WTC11 (cell line): Measurements from ENCODE around the gene NPSR1. TPM values are rescaled to one million over a fixed set of nuclear protein-coding genes. Genes with fewer than 3 reads are reported as not detected.
"Not testable (repeated sequence)": the region's sequence is repeated elsewhere in the genome, so short reads cannot be mapped to it uniquely, and the experiment has no call there.

Experiments used
- ATAC-seq: fragments of 200-7000 bp; cut with Tn5 transposase; 2 replicates; pipeline ENCODE4 v1.10.0; 2021; ENCODE audit warnings: mild to moderate bottlenecking, moderate library complexity
- CTCF ChIA-PET: fragments of 300-600 bp; sonication (Branson Sonifier 250); formaldehyde crosslinking; loops from one replicate; lab custom pipeline; 2021; ENCODE audit warnings: antibody characterized with exemption; lab: Charles Lee
- POLR2A ChIA-PET: fragments of 350-600 bp; sonication (Branson Sonifier 250); formaldehyde crosslinking; loops from one replicate; lab custom pipeline; 2021; ENCODE audit warnings: antibody characterized with exemption; lab: Charles Lee
- DNase-seq: peaks from one replicate; pipeline ENCODE4 v3.0.0; 2021; ENCODE audit warnings: low spot score
- H3K27ac Mint-ChIP-seq: 2 replicates; pipeline ENCODE4 v1.8.0; 2021; ENCODE audit warnings: mixed read lengths
- H3K27me3 Mint-ChIP-seq: 2 replicates; pipeline ENCODE4 v1.8.0; 2021; ENCODE audit warnings: low read depth, mild to moderate bottlenecking, moderate library complexity, mixed read lengths
- H3K36me3 Mint-ChIP-seq: 2 replicates; pipeline ENCODE4 v1.8.0; 2021; ENCODE audit warnings: mixed read lengths
- H3K4me1 Mint-ChIP-seq: 2 replicates; pipeline ENCODE4 v1.8.0; 2022; ENCODE audit warnings: mixed read lengths
- H3K4me3 Mint-ChIP-seq: 2 replicates; pipeline ENCODE4 v1.8.0; 2021; ENCODE audit warnings: mild to moderate bottlenecking, moderate library complexity, mixed read lengths
- H3K9me3 Mint-ChIP-seq: 2 replicates; pipeline ENCODE4 v1.8.0; 2021; ENCODE audit warnings: mixed read lengths
- EMX1 ChIP-seq: fragments of 250-450 bp; sonication (Bioruptor Pico); IDR thresholded peaks from 2 replicates; pipeline ENCODE4 v1.8.0; 2021; ENCODE audit warnings: mild to moderate bottlenecking
- ESRRA ChIP-seq: sonication (generic); formaldehyde crosslinking; IDR thresholded peaks from 2 replicates; pipeline ENCODE4 v1.8.1; 2022; ENCODE audit warnings: mild to moderate bottlenecking, missing genetic modification reagents, borderline replicate concordance
- FOXK1 ChIP-seq: sonication (generic); formaldehyde crosslinking; IDR thresholded peaks from 2 replicates; pipeline ENCODE4 v1.8.0; 2022; ENCODE audit warnings: mild to moderate bottlenecking, moderate library complexity, missing genetic modification reagents
- GRHL2 ChIP-seq: fragments of 250-450 bp; sonication (Bioruptor Pico); IDR thresholded peaks from 2 replicates; pipeline ENCODE4 v1.8.0; 2022; ENCODE audit warnings: mild to moderate bottlenecking, moderate library complexity; ENCODE audit not compliant: insufficient replicate concordance, severe bottlenecking
- HMGA2 ChIP-seq: fragments of 250-450 bp; sonication (Bioruptor Pico); IDR thresholded peaks from 2 replicates; pipeline ENCODE4 v1.4.0; 2021; ENCODE audit warnings: mild to moderate bottlenecking, moderate library complexity
- MXD4 ChIP-seq: fragments of 250-450 bp; sonication (Bioruptor Pico); IDR thresholded peaks from 2 replicates; pipeline ENCODE4 v1.8.0; 2021; ENCODE audit warnings: mild to moderate bottlenecking, moderate library complexity, borderline replicate concordance
- NFYB ChIP-seq: sonication (generic); formaldehyde crosslinking; conservative IDR thresholded peaks from 2 replicates; pipeline ENCODE4 v1.8.0; 2022; ENCODE audit warnings: low read depth, missing genetic modification reagents
- NR2C2 ChIP-seq: sonication (generic); formaldehyde crosslinking; IDR thresholded peaks from 2 replicates; pipeline ENCODE4 v1.8.0; 2022; ENCODE audit warnings: mild to moderate bottlenecking, missing genetic modification reagents
- NR3C1 ChIP-seq: sonication (generic); formaldehyde crosslinking; conservative IDR thresholded peaks from 2 replicates; pipeline ENCODE4 v1.8.1; 2023; ENCODE audit warnings: low read depth, mild to moderate bottlenecking, missing genetic modification reagents
- PRRX2 ChIP-seq: fragments of 250-450 bp; sonication (Bioruptor Pico); IDR thresholded peaks from 2 replicates; pipeline ENCODE4 v1.8.0; 2021; ENCODE audit warnings: mild to moderate bottlenecking
- SP1 ChIP-seq: sonication (generic); formaldehyde crosslinking; conservative IDR thresholded peaks from 2 replicates; pipeline ENCODE4 v1.8.1; 2022; ENCODE audit warnings: missing genetic modification reagents
- total RNA-seq: library from RNA; stranded (reverse); gene quantifications from 3 replicates; pipeline ENCODE4 v1.2.3, GENCODE V29; 2021
- TF ChIP-seq, protein P1 (sequence below): sonication (generic); formaldehyde crosslinking; conservative IDR thresholded peaks from 2 replicates; pipeline ENCODE4 v1.8.1; 2022; ENCODE audit warnings: mild to moderate bottlenecking, missing genetic modification reagents
- TF ChIP-seq, protein P2 (sequence below): sonication (generic); formaldehyde crosslinking; IDR thresholded peaks from 2 replicates; pipeline ENCODE4 v1.8.1; 2022; ENCODE audit warnings: mild to moderate bottlenecking, missing genetic modification reagents, moderate library complexity, borderline replicate concordance

NPSR1 gene
- total RNA-seq, 1 experiment from 2014 or later: not detected

DNA sequence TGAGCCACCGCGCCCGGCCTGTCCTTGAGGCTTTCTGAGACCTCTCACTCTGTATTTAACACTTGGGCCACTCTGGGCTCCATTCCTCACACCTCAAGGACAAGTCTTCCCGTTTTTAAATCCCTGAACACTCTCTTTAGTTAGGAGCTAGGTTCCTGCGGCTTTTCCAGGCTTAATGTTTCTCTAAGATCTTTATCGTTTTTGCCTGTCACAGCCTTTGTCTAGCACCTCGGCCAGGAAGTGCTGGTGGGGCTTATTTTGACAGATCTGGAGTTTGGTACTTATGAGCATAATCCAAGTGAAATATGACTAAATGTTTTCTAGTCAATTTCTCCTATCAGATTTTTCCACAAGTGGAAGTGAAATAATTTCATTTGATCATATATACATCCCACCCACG is 192.7 kb downstream of the NPSR1 start (continued):
- no peak for TF ChIP-seq EMX1

DNA sequence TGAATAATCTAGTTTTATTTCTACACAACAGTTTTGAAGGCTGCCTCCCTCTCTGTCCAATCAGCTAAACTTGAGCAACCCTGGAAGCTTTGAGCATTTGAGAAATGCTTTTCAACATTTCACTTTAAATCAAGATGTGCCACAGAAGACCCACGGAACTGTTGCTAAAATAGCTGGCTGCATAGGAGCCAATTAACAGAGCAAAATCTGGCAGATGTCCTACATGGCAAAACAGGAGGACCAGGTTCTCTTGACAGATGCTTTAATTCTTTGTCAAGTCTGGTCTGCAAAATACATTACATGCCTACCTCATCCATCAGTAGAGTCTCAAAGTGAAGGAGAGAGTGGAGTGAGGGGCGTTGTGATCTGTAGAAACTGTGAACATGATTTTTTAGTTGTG is 193.4 kb downstream of the NPSR1 start:
- CTCF ChIA-PET: interaction anchor here (1.9 kb wide), 1 partner anchor 76 kb away, joined by 5 read pairs; no protein-coding TSS in a partner anchor

DNA sequence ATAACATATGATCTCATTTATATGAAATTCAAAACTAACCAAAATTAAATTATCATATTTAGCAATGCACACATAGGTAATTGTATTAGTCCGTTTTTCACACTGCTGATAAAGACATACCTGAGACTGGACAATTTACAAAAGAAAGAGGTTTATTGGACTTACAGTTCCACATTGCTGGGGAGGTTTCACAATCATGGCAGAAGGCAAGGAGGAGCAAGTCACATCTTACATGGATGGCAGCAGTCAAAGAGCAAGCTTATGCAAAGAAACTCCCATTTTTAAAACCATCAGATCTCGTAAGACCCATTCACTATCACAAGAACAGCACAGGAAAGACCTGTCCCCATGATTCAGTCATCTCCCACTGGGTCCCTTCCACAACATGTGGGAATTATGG is 200.4 kb downstream of the NPSR1 start:
- H3K36me3 Mint-ChIP-seq: peaks cover 16% of the 10 kb centered on the region
- ATAC-seq, H3K27ac Mint-ChIP-seq, CTCF ChIA-PET, DNase-seq, H3K4me3 Mint-ChIP-seq, POLR2A ChIA-PET, H3K27me3 Mint-ChIP-seq: not testable (repeated sequence)
- H3K4me1 Mint-ChIP-seq: peaks cover 22% of the 10 kb centered on the region
- H3K9me3 Mint-ChIP-seq: peaks cover 46% of the 10 kb centered on the region

More for the DNA sequence above, 193.4 kb downstream of the NPSR1 start:
- Mint-ChIP-seq H3K27me3 (no peaks in the 10 kb centered on the region), H3K27ac (no peak overlapping the region), H3K36me3 (no peaks in the 10 kb centered on the region), H3K9me3 (no peaks in the 10 kb centered on the region), H3K4me3 (no peak overlapping the region), H3K4me1 (peaks cover 18% of the 10 kb centered on the region)
- no peak for TF ChIP-seq HMGA2 (CRISPR knock-in tag)
- no peak for TF ChIP-seq GRHL2 (CRISPR knock-in tag)
- TF ChIP-seq MXD4 (CRISPR knock-in tag): no peak
- TF ChIP-seq NFYB (CRISPR knock-in tag): no peak
- no peak for TF ChIP-seq ESRRA (CRISPR knock-in tag)
- TF ChIP-seq SP1 (CRISPR knock-in tag): no peak
- TF ChIP-seq PRRX2 (CRISPR knock-in tag): no peak
- TF ChIP-seq FOXK1 (CRISPR knock-in tag): no peak
- TF ChIP-seq NR2C2 (CRISPR knock-in tag): no peak
- TF ChIP-seq, protein P1, sequence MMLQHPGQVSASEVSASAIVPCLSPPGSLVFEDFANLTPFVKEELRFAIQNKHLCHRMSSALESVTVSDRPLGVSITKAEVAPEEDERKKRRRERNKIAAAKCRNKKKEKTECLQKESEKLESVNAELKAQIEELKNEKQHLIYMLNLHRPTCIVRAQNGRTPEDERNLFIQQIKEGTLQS: no peak
- no peak for TF ChIP-seq NR3C1
- TF ChIP-seq, protein P2, sequence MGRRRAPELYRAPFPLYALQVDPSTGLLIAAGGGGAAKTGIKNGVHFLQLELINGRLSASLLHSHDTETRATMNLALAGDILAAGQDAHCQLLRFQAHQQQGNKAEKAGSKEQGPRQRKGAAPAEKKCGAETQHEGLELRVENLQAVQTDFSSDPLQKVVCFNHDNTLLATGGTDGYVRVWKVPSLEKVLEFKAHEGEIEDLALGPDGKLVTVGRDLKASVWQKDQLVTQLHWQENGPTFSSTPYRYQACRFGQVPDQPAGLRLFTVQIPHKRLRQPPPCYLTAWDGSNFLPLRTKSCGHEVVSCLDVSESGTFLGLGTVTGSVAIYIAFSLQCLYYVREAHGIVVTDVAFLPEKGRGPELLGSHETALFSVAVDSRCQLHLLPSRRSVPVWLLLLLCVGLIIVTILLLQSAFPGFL: no peak
- POLR2A ChIA-PET: no interaction called here
- DNase-seq (no peak), ATAC-seq (no peak)

DNA sequence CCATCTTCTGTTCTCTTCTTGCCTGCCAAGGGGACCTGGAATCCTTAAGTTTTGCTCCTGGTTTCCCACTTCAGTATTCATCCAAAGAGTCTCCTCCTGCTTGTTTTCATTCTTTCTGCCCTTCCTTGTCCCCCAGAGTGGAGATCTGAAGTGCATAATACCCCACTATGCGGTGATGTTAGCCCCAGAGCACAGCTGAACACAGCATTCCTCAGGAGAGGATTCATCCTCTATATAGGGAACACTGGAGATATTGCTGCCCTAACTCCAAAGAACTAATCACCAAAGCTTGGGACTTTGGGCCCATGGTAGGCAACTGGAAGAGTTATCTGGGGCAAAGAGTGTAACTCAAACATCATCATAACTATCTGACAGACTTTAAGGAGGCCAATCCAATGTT is 201.3 kb downstream of the NPSR1 start:
- H3K27ac Mint-ChIP-seq, POLR2A ChIA-PET: not testable (repeated sequence)

DNA sequence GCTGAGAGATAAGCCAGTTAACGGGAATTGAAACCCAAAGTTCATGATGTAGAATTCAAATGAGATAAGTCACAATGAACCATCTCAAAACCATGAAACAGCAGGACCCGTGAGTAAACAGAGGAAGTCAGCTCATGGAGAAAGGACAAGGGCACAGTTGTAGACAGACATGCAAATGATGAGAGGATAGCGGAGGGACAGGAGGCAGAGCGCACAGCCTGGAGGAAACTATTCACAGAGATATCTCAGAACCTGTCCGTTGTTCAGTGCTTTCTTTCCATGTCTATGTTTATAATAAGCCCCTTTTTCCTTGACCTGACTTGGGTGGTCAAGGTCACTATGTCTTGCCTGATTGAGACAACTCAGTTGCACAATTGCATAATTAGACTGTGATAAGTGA is 208.2 kb downstream of the NPSR1 start:
- CTCF ChIA-PET, H3K36me3 Mint-ChIP-seq, H3K27ac Mint-ChIP-seq, ATAC-seq, H3K27me3 Mint-ChIP-seq, H3K4me3 Mint-ChIP-seq, DNase-seq, POLR2A ChIA-PET: not testable (repeated sequence)
- Mint-ChIP-seq H3K9me3 (peaks cover 27% of the 10 kb centered on the region), H3K4me1 (peaks cover 27% of the 10 kb centered on the region)

More for the DNA sequence above, 201.3 kb downstream of the NPSR1 start:
- Mint-ChIP-seq H3K4me1 (peaks cover 19% of the 10 kb centered on the region), H3K36me3 (peaks cover 16% of the 10 kb centered on the region), H3K9me3 (peaks cover 46% of the 10 kb centered on the region)
- ATAC-seq, H3K4me3 Mint-ChIP-seq, CTCF ChIA-PET, DNase-seq, H3K27me3 Mint-ChIP-seq: not testable (repeated sequence)

GRCh38 chr7:34867341-34867740 is 209.3 kb downstream of the NPSR1 start:
- H3K27me3 Mint-ChIP-seq, H3K27ac Mint-ChIP-seq, POLR2A ChIA-PET, H3K36me3 Mint-ChIP-seq, H3K4me3 Mint-ChIP-seq, DNase-seq, CTCF ChIA-PET, ATAC-seq: not testable (repeated sequence)
- H3K9me3 Mint-ChIP-seq: peaks cover 31% of the 10 kb centered on the region
- peaks cover 15% of the 10 kb centered on the region for H3K4me1 Mint-ChIP-seq

GRCh38 chr7:34868602-34869001 is 210.6 kb downstream of the NPSR1 start:
- ATAC-seq, CTCF ChIA-PET, H3K27me3 Mint-ChIP-seq, H3K4me3 Mint-ChIP-seq, POLR2A ChIA-PET, DNase-seq, H3K27ac Mint-ChIP-seq: not testable (repeated sequence)
- Mint-ChIP-seq H3K9me3 (peaks cover 33% of the 10 kb centered on the region), H3K36me3 (peaks cover 10% of the 10 kb centered on the region), H3K4me1 (peaks cover 18% of the 10 kb centered on the region)
